Esophagus muscularis mucosa (tissue), 4 donors: ENCODE measurements around the gene DNAL1. TPM values are rescaled to one million over a fixed set of nuclear protein-coding genes. Genes with fewer than 3 reads are reported as not detected.

Source experiments
- DNase-seq: peaks from one replicate; pipeline ENCODE4 v3.0.0-alpha.2; 2017; ENCODE audit errors: extremely low spot score
- H3K27ac ChIP-seq, 4 donors: fragments of 200-600 bp; sonication (generic); replicated peaks in 1 of 4; 1 replicate in 3 of 4; 2 replicates in 1 of 4; pipeline ENCODE4 v1.5.1; 2016 to 2019; ENCODE audit warnings: mild to moderate bottlenecking in 1 of 4
- H3K27me3 ChIP-seq, 4 donors: fragments of 200-600 bp; sonication (generic); one replicate each; pipeline versions ENCODE4 v1.5.1 to v1.6.0; 2016 to 2019
- H3K36me3 ChIP-seq, 4 donors: fragments of 200-600 bp; sonication (generic); one replicate each; pipeline ENCODE4 v1.5.1; 2016 to 2019
- H3K4me1 ChIP-seq, 4 donors: fragments of 200-600 bp; sonication (generic); one replicate each; pipeline ENCODE4 v1.5.1; 2016 to 2019
- H3K4me3 ChIP-seq, 4 donors: fragments of 200-600 bp; sonication (generic); 1 replicate in 2 of 4; 2 replicates in 2 of 4; pipeline ENCODE4 v1.5.1; 2016 to 2019; ENCODE audit warnings: mild to moderate bottlenecking in 4 of 4, moderate library complexity in 1 of 4
- H3K9me3 ChIP-seq, 4 donors: fragments of 200-600 bp; sonication (generic); 1 replicate in 3 of 4; 2 replicates in 1 of 4; pipeline ENCODE4 v1.5.1; 2016 to 2019
- CTCF ChIP-seq, 3 experiments: fragments of 200-600 bp in 2 of 3; fragments of 450-650 bp in 1 of 3; sonication (generic) in 2 of 3; IDR thresholded peaks; one replicate each; pipeline ENCODE4 v1.5.1; 2017 to 2019; ENCODE audit warnings: antibody characterized with exemption in 3 of 3, mild to moderate bottlenecking in 2 of 3, moderate library complexity in 1 of 3
- EP300 ChIP-seq: sonication (generic); formaldehyde crosslinking; IDR thresholded peaks from one replicate; pipeline ENCODE4 v1.6.1; 2017; ENCODE audit warnings: antibody characterized with exemption
- POLR2A ChIP-seq: fragments of 450-650 bp; IDR thresholded peaks from one replicate; pipeline ENCODE4 v1.6.1; 2017; ENCODE audit warnings: antibody characterized with exemption, moderate library complexity, mild to moderate bottlenecking, low read depth
- POLR2AphosphoS5 ChIP-seq, 2 donors: sonication (generic); formaldehyde crosslinking; IDR thresholded peaks; one replicate each; pipeline ENCODE4 v1.6.1; 2017; ENCODE audit warnings: antibody characterized with exemption in 2 of 2
- WGBS: methylation state at CpG from one replicate; pipeline ENCODE4 v1.1.5; 2018; 5-methylcytosine and 5-hydroxymethylcytosine counted together
- intact Hi-C: fragments of 100-400 bp; cut with DNase I; formaldehyde crosslinking; loops from one replicate; pipeline ENCODE4 v1.15.1; 2023
- total RNA-seq, 4 donors: library from RNA; depleted of rRNA; stranded (reverse); fragments of >200 nt; gene quantifications; one replicate each; pipeline versions ENCODE4 v1.1.0 to v1.2.1, GENCODE V29; 2016

DNAL1 gene
- total RNA-seq, 4 donors from 2014 or later = 6.2 to 13.7 (median 10.4) TPM

- intact Hi-C loops = loop anchor here (10.0 kb wide), 1 partner anchor 214 kb away; no protein-coding TSS in a partner anchor
- Histone ChIP-seq H3K4me1 (peaks cover 44 to 71% (median 60%) of the 10 kb centered on the region in 4 donors), H3K36me3 (peaks cover 38 to 80% (median 64%) of the 10 kb centered on the region in 4 donors), H3K27me3 (no peaks in the 10 kb centered on the region), H3K27ac (peak overlapping the region; percentile 86 to 98 (median 92)), H3K4me3 (peak overlapping the region; percentile 4 to 45 (median 44)), H3K9me3 (no peaks in the 10 kb centered on the region)
- no peak for DNase-seq
- 36% methylated on average over 35 of the region's 55 CpGs for WGBS
- no peak for TF ChIP-seq POLR2A
- TF ChIP-seq POLR2AphosphoS5 (IDR thresholded peaks at IDR 0.05) = peak in 1 of 2 donors; percentile 23
Measured at GRCh38 chr14:73718418-73719251, 73.8 kb downstream of the DNAL1 start.

GRCh38 chr14:73719361-73719760 is 74.6 kb downstream of the DNAL1 start:
- intact Hi-C loops = loop anchor here (10.0 kb wide), 1 partner anchor 215 kb away; no protein-coding TSS in a partner anchor
- 68% methylated on average over 13 of the region's 13 CpGs for WGBS

GRCh38 chr14:73719791-73720190 is 75.0 kb downstream of the DNAL1 start:
- no peak for TF ChIP-seq EP300
- TF ChIP-seq POLR2A = no peak
- no peak for TF ChIP-seq POLR2AphosphoS5 (IDR thresholded peaks at IDR 0.05)
- no peak for TF ChIP-seq CTCF (IDR thresholded peaks at IDR 0.05)
- Histone ChIP-seq H3K27me3 (no peaks in the 10 kb centered on the region), H3K27ac (peak overlapping the region; percentile 86 to 98 (median 92)), H3K36me3 (peaks cover 38 to 86% (median 66%) of the 10 kb centered on the region in 4 donors), H3K4me1 (peaks cover 51 to 76% (median 67%) of the 10 kb centered on the region in 4 donors), H3K4me3 (no peak overlapping the region), H3K9me3 (no peaks in the 10 kb centered on the region)
- intact Hi-C loops = loop anchor here (10.0 kb wide), 2 partner anchors 165 to 215 kb away; partner anchors contain the start of gene ZNF410
- DNase-seq = no peak
- 92% methylated on average over 5 of the region's 8 CpGs for WGBS

More at GRCh38 chr14:73719361-73719760, 74.6 kb downstream of the DNAL1 start:
- no peak for DNase-seq
- peak overlapping the region; percentile 86 to 98 (median 92) for H3K27ac ChIP-seq
- H3K27me3 ChIP-seq = no peaks in the 10 kb centered on the region
- H3K4me3 ChIP-seq = peak overlapping the region in 3 of 4 donors; percentile 44 to 45 (median 45)
- peaks cover 38 to 82% (median 64%) of the 10 kb centered on the region in 4 donors for H3K36me3 ChIP-seq
- no peak for TF ChIP-seq CTCF (IDR thresholded peaks at IDR 0.05)
- no peak for TF ChIP-seq POLR2A
- TF ChIP-seq EP300 = no peak
- TF ChIP-seq POLR2AphosphoS5 (IDR thresholded peaks at IDR 0.05) = no peak
- no peaks in the 10 kb centered on the region for H3K9me3 ChIP-seq
- peaks cover 51 to 76% (median 67%) of the 10 kb centered on the region in 4 donors for H3K4me1 ChIP-seq

GRCh38 chr14:73720636-73721035 is 75.8 kb downstream of the DNAL1 start:
- intact Hi-C loops = loop anchor here (10.0 kb wide), 1 partner anchor 164 kb away; the partner anchor contains the start of gene ZNF410
- TF ChIP-seq EP300 = no peak
- no peak for TF ChIP-seq CTCF (IDR thresholded peaks at IDR 0.05)
- no peak for TF ChIP-seq POLR2AphosphoS5 (IDR thresholded peaks at IDR 0.05)
- H3K4me1 ChIP-seq = peaks cover 59 to 78% (median 73%) of the 10 kb centered on the region in 4 donors
- no peaks in the 10 kb centered on the region for H3K9me3 ChIP-seq
- DNase-seq = no peak
- no peaks in the 10 kb centered on the region for H3K27me3 ChIP-seq
- H3K27ac ChIP-seq = peak overlapping the region; percentile 51 to 98 (median 92)
- H3K36me3 ChIP-seq = peaks cover 38 to 89% (median 73%) of the 10 kb centered on the region in 4 donors
- no peak overlapping the region for H3K4me3 ChIP-seq
